GM19238 (cell line): ENCODE measurements around the gene GPX2.
"Not testable (repeated sequence)": the region's sequence is repeated elsewhere in the genome, so short reads cannot be mapped to it uniquely, and the experiment has no call there.

Experiments
- DNase-seq: peaks from one replicate; pipeline ENCODE4 v3.0.0; 2011; ENCODE audit warnings: low spot score; ENCODE audit not compliant: insufficient read length

GPX2 gene

GRCh38 chr14:64914237-64915028 lies 28.1 kb downstream of the GPX2 start, which contains the start of gene CHURC1:
TSS of gene CHURC1 (plus strand) at chr14:64914455. CDS start at chr14:64914496, 41 bp downstream.
- DNase-seq: peak; percentile 73

- DNase-seq: not testable (repeated sequence)
Measured at GRCh38 chr14:64913477-64913876, 29.1 kb downstream of the GPX2 start.

GRCh38 chr14:64912261-64912660 lies 30.3 kb downstream of the GPX2 start:
- DNase-seq: no peak

- no peak for DNase-seq
Measured at GRCh38 chr14:64910847-64911495, 31.6 kb downstream of the GPX2 start.

GRCh38 chr14:64906022-64906421 lies 36.5 kb downstream of the GPX2 start:
- no peak for DNase-seq

- no peak for DNase-seq
Measured at GRCh38 chr14:64899958-64900357, 42.6 kb downstream of the GPX2 start.

GRCh38 chr14:64891839-64892375 lies 50.6 kb downstream of the GPX2 start:
- no peak for DNase-seq

GRCh38 chr14:64891173-64891838 lies 51.2 kb downstream of the GPX2 start:
- no peak for DNase-seq

GRCh38 chr14:64889352-64889751 lies 53.2 kb downstream of the GPX2 start:
- DNase-seq: no peak
